Measurements from ENCODE around the gene PTPRA.
"Not testable (repeated sequence)": the region's sequence is repeated elsewhere in the genome, so short reads cannot be mapped to it uniquely, and the experiment has no call there.

PTPRA gene, protein sequence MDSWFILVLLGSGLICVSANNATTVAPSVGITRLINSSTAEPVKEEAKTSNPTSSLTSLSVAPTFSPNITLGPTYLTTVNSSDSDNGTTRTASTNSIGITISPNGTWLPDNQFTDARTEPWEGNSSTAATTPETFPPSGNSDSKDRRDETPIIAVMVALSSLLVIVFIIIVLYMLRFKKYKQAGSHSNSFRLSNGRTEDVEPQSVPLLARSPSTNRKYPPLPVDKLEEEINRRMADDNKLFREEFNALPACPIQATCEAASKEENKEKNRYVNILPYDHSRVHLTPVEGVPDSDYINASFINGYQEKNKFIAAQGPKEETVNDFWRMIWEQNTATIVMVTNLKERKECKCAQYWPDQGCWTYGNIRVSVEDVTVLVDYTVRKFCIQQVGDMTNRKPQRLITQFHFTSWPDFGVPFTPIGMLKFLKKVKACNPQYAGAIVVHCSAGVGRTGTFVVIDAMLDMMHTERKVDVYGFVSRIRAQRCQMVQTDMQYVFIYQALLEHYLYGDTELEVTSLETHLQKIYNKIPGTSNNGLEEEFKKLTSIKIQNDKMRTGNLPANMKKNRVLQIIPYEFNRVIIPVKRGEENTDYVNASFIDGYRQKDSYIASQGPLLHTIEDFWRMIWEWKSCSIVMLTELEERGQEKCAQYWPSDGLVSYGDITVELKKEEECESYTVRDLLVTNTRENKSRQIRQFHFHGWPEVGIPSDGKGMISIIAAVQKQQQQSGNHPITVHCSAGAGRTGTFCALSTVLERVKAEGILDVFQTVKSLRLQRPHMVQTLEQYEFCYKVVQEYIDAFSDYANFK

GRCh38 chr20:2873010-2873746 lies at the start of gene PTPRA:
PTPRA (plus strand) TSS chr20:2873481; CDS start chr20:2964278, 90,797 bp downstream.
- peak; percentile 85 for DNase-seq

DNA sequence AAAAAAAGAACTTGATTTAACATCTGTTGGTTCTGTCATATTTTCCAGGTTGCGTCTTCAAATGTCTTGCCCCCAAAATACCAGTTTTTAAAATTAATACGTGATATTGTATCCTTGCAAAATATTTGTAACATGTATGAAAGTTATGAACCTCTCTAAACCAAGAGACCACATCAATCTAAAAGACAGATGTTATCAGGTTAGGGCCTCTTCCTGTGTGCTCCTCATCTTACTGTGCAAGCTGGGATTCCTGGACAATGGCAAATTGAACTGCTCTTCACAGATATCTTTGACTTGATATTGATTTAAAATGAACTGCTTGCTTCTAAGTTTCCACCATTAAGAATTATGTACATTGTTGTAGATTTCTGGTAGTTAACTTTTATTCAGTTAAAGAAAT lies 47.5 kb upstream of the PTPRA start:
- no peak for DNase-seq

GRCh38 chr20:2826655-2827054 lies 46.6 kb upstream of the PTPRA start:
- DNase-seq, result no peak

DNA sequence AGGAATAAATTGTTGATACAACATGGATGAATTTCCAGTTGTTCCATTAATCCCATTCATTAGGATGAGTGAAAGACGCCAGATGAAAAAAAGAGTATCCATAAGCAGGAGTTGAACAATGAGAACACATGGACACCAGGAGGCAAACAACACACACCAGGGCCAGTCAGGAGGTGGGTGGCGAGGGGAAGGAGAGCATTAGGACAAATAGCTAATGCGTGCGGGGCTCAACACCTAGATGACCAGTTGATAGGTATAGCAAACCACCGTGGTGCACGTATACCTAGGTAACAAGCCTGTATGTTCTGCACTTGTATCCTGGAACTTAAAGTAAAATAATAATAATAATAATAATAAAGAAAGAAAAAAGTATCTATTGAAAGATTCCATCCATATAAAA lies 43.9 kb upstream of the PTPRA start:
- DNase-seq, result no peak

DNA sequence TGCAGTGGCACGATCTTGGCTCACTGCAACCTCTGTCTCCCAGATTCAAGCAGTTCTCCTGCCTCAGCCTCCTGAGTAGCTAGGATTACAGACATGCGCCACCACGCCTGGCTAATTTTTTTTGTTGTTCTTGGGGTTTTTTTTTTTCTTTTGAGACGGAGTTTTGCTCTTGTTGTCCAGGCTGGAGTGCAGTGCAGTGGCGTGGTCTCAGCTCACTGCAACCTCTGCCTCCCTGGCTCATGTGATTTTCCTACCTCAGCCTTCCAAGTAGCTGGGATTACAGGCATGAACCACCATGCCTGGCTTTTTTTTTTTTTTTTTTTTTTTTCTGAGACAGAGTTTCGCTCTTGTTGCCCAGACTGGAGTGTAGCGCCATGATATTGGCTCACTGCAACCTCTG lies 42.1 kb upstream of the PTPRA start:
- not testable (repeated sequence) for DNase-seq

GRCh38 chr20:2833761-2834160 lies 39.5 kb upstream of the PTPRA start:
- DNase-seq, result no peak

GRCh38 chr20:2834401-2835110 lies 38.7 kb upstream of the PTPRA start:
- no peak for DNase-seq

DNA sequence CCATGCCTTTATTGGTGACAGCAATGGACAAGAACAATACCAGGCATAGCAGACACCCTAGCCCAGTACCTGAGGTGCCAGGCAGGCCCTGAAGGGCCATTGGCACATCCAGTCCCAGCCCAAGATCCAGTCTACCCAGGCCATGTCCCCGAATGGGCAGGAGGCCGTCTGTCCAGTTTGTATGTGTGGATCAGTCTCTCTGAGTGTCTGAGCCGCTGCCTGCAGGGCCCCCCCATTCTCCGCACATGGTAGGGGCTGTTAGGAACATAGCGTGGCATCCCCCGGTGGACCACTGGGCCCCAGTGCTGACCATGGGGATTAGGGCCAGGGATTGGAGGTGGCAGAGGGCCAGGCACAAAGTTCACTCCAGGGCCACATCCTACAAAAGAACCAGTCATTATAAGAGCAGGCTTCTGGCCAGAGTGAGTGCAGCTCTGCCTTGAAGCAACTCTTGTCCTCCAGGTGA lies 37.9 kb upstream of the PTPRA start:
- no peak for DNase-seq

DNA sequence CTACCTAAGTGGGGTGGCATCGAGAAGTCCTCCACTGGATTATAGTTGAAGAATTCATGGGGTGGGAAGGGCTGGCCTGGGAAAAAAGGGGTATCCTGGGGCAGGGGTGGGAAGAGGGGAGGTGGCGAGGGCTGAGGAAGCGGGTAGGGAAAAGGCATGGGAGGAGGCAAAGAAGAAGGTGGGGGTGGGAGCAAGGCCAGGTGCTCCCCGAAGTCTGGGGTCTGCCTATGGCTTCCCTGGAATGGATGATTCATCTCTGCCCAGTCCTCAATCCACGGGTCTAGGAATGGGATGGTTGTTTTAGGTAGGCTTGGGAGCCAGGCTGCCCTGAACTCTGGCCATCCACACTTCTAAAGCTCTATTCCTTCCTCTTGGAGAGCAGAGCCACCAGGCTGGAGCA lies 37.2 kb upstream of the PTPRA start:
- no peak for DNase-seq

DNA sequence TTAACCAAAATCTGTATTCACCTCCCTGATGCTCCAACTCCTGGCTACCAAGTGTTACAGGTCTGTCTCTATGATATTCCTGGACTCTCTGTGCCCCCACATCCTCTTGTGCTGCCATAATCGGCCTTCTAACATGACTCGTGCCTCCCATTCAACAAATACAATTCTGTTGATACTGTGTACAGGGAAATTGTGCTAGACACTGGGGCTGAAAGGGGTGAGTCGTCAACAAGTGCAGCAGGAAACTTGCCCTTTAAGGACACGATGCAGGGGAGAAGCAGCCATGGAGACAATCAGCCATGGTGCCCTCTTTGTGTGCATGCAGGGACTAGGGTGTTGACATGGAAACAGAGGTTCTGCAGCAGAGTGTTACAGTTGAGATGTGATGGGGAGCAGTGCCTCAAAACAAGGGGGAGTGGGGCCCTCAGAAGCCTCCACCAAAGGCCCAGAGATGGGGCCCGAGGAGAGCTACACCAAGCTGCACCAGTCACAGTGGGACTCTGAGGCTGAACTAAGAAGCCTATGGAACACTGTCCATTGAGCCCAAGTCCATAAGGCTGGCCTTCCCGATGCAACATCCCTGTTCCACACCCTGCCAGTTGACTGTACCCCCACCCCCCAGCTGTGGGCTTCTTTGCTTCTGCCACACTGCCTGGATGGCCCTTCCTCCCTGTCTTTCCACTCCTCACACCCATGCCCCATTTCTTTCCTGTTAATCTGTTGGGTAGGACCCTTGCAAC lies 35.9 kb upstream of the PTPRA start:
- no peak for DNase-seq

GRCh38 chr20:2838170-2838797 lies 35.0 kb upstream of the PTPRA start:
- DNase-seq, result no peak

DNA sequence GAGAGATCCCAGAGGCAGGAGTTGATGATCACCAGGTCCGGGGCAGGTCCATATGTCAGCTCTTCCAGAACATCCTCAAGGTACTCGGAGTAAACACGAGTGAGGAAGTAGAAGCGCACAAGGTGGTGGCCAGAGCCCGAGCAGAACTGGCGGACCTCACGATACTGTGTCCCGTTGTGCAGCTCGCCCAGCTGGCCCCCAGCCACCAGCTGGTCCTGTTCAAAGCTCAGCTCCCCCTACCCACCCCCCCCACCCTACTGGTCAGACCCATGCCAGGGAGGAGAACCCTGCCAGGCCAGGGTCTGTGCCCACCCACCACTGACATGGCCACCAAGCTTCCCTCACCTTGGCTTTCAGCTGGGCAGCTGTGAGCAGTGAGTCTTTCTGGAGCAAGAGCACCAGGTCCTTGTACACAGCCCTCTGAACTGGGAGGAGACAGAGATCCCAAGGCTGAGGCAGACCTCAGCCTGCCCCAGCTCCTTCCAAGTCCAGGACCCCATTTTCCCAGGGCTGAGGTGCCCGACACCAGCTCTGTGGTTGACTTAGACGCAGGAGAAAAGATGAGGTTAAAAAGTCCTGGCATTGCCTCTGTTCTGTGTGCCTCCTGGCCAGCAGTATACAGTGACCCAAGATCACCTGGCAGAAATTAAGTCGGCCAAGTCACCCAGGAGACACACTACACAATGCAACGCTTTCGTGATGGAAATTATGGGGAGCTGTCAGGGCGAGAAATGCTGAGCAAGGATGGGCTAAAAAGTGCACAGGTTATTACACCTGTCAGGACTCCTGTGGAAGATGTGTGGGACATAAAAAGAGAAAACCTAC lies 34.2 kb upstream of the PTPRA start:
- DNase-seq, result no peak

GRCh38 chr20:2839732-2840137 lies 33.5 kb upstream of the PTPRA start:
- DNase-seq, result no peak

GRCh38 chr20:2840138-2840966 lies 32.9 kb upstream of the PTPRA start, which contains the start of the genes PCED1A and VPS16:
PCED1A (minus strand) TSS chr20:2840655; CDS start chr20:2839912, 743 bp downstream.
VPS16 (plus strand) TSS chr20:2840745; CDS start chr20:2840775, 30 bp downstream.
- DNase-seq, result peak; percentile 82

DNA sequence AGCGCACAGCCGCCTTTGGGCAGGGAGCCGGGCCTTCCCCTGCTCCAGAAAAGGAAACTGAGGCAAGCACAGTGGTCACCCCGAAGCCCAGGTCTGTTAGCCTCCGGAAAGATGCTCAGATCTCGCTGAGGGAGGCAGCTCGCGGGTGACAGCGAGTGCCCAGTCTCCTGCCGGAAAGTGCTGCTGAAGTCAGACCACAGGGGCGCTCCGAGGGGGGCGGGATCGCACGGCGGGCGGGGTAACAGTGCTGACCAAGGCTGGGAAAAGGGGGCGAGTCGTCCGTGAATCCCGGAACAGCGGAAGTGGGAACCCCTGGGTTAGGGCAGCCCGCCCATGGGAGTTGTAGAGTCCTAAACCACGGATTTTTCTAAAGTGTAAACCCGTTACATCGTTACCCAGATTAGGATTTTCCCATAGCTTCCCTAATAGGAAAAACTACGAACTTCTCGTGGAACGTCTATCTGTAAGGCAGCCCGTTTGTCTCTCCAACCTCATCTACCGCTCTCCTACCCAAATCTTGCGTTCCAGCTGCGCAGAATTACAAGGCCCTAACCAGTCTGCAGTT lies 32.2 kb upstream of the PTPRA start:
- peak; percentile 15 for DNase-seq

- DNase-seq, result no peak
Measured at GRCh38 chr20:2845607-2846006, 27.7 kb upstream of the PTPRA start.

- no peak for DNase-seq
Measured at GRCh38 chr20:2846698-2847097, 26.6 kb upstream of the PTPRA start.

GRCh38 chr20:2847802-2848201 lies 25.5 kb upstream of the PTPRA start:
- DNase-seq, result no peak

- no peak for DNase-seq
Measured at GRCh38 chr20:2849529-2849928, 23.8 kb upstream of the PTPRA start.

All from activated CD4-positive, alpha-beta T cell treated with anti-CD3 and anti-CD28 coated beads for 1 hour (primary cell).